HAP-1 (cell line): ENCODE results near the gene MYLK.
A peak's percentile ranks its signal among the peaks of the same experiment; 100 is the strongest.

Experiments
- DNase-seq, 2 experiments: peaks; one replicate each; pipeline ENCODE4 v3.0.0-alpha.2; 2016 to 2020; ENCODE audit warnings: low spot score in 2 of 2
- H3K27me3 ChIP-seq: fragments of 250-450 bp; sonication (Bioruptor Pico); 2 replicates; pipeline ENCODE4 v1.5.1; 2020; ENCODE audit warnings: low read depth, mild to moderate bottlenecking, moderate library complexity
- H3K36me3 ChIP-seq: fragments of 250-450 bp; sonication (Bioruptor Pico); replicated peaks from 2 replicates; pipeline ENCODE4 v1.5.1; 2020; ENCODE audit warnings: mild to moderate bottlenecking
- H3K4me1 ChIP-seq: fragments of 250-450 bp; sonication (Bioruptor Pico); 2 replicates; pipeline ENCODE4 v1.5.1; 2020; ENCODE audit warnings: mild to moderate bottlenecking
- H3K4me3 ChIP-seq: fragments of 250-450 bp; sonication (Bioruptor Pico); 2 replicates; pipeline ENCODE4 v1.5.1; 2020; ENCODE audit warnings: mild to moderate bottlenecking, moderate library complexity
- H3K9me3 ChIP-seq: fragments of 250-450 bp; sonication (Bioruptor Pico); 2 replicates; pipeline ENCODE4 v1.5.1; 2020; ENCODE audit warnings: mild to moderate bottlenecking, moderate library complexity
- in situ Hi-C: fragments of 300-500 bp; cut with MboI; formaldehyde crosslinking; loops from 3 replicates; pipeline ENCODE4 v1.14.3; 2020; ENCODE audit warnings: low sequenced_read_pairs, inconsistent platforms, mixed read lengths

MYLK gene

GRCh38 chr3:123700791-123701722 lies 183.1 kb downstream of the MYLK start:
- in situ Hi-C loops = no loop called here
- H3K4me3 ChIP-seq = no peak overlapping the region
- no peak for DNase-seq
- H3K27me3 ChIP-seq = no peaks in the 10 kb centered on the region
- H3K36me3 ChIP-seq = no peaks in the 10 kb centered on the region
- peaks cover under 1% of the 10 kb centered on the region for H3K4me1 ChIP-seq
- no peaks in the 10 kb centered on the region for H3K9me3 ChIP-seq

GRCh38 chr3:123698813-123699212 lies 185.3 kb downstream of the MYLK start:
- in situ Hi-C loops = no loop called here
- H3K9me3 ChIP-seq = no peaks in the 10 kb centered on the region
- H3K27me3 ChIP-seq = no peaks in the 10 kb centered on the region
- H3K4me3 ChIP-seq = no peak overlapping the region
- H3K4me1 ChIP-seq = peaks cover 10% of the 10 kb centered on the region
- H3K36me3 ChIP-seq = no peaks in the 10 kb centered on the region
- no peak for DNase-seq

- H3K4me3 ChIP-seq = no peak overlapping the region
- peaks cover 10% of the 10 kb centered on the region for H3K4me1 ChIP-seq
- in situ Hi-C loops = no loop called here
- DNase-seq = no peak
- H3K36me3 ChIP-seq = no peaks in the 10 kb centered on the region
- H3K9me3 ChIP-seq = no peaks in the 10 kb centered on the region
- no peaks in the 10 kb centered on the region for H3K27me3 ChIP-seq
These were observed 187.3 kb downstream of the MYLK start for GRCh38 chr3:123696808-123697207.

GRCh38 chr3:123695731-123696640 lies 188.1 kb downstream of the MYLK start:
- no peak overlapping the region for H3K4me3 ChIP-seq
- no peaks in the 10 kb centered on the region for H3K36me3 ChIP-seq
- H3K27me3 ChIP-seq = no peaks in the 10 kb centered on the region
- H3K9me3 ChIP-seq = no peaks in the 10 kb centered on the region
- peak; percentile 43 to 50 for DNase-seq
- in situ Hi-C loops = no loop called here
- H3K4me1 ChIP-seq = peaks cover 10% of the 10 kb centered on the region

- peak; percentile 4 to 33 for DNase-seq
- Histone ChIP-seq H3K4me3 (no peak overlapping the region), H3K27me3 (no peaks in the 10 kb centered on the region), H3K4me1 (peaks cover 10% of the 10 kb centered on the region), H3K36me3 (no peaks in the 10 kb centered on the region), H3K9me3 (no peaks in the 10 kb centered on the region)
- in situ Hi-C loops = no loop called here
These were observed 189.0 kb downstream of the MYLK start for GRCh38 chr3:123695152-123695551.

- H3K4me1 ChIP-seq = peaks cover 10% of the 10 kb centered on the region
- DNase-seq = no peak
- H3K36me3 ChIP-seq = no peaks in the 10 kb centered on the region
- in situ Hi-C loops = no loop called here
- H3K27me3 ChIP-seq = no peaks in the 10 kb centered on the region
- no peak overlapping the region for H3K4me3 ChIP-seq
- no peaks in the 10 kb centered on the region for H3K9me3 ChIP-seq
These were observed 189.6 kb downstream of the MYLK start for GRCh38 chr3:123694366-123695087.

- Histone ChIP-seq H3K4me1 (peaks cover 10% of the 10 kb centered on the region), H3K36me3 (no peaks in the 10 kb centered on the region), H3K9me3 (no peaks in the 10 kb centered on the region), H3K4me3 (no peak overlapping the region), H3K27me3 (no peaks in the 10 kb centered on the region)
- in situ Hi-C loops = no loop called here
- no peak for DNase-seq
These were observed 190.4 kb downstream of the MYLK start for GRCh38 chr3:123693584-123694190.

- no peak for DNase-seq
- H3K4me3 ChIP-seq = no peak overlapping the region
- no peaks in the 10 kb centered on the region for H3K36me3 ChIP-seq
- peaks cover 10% of the 10 kb centered on the region for H3K4me1 ChIP-seq
- in situ Hi-C loops = no loop called here
- H3K9me3 ChIP-seq = no peaks in the 10 kb centered on the region
- no peaks in the 10 kb centered on the region for H3K27me3 ChIP-seq
These were observed 191.5 kb downstream of the MYLK start for GRCh38 chr3:123692671-123693070.

- H3K4me3 ChIP-seq = no peak overlapping the region
- no peaks in the 10 kb centered on the region for H3K27me3 ChIP-seq
- peaks cover 10% of the 10 kb centered on the region for H3K4me1 ChIP-seq
- in situ Hi-C loops = no loop called here
- H3K9me3 ChIP-seq = no peaks in the 10 kb centered on the region
- no peak for DNase-seq
- no peaks in the 10 kb centered on the region for H3K36me3 ChIP-seq
These were observed 192.1 kb downstream of the MYLK start for GRCh38 chr3:123692041-123692440.

- Histone ChIP-seq H3K4me3 (no peak overlapping the region), H3K4me1 (no peaks in the 10 kb centered on the region), H3K27me3 (no peaks in the 10 kb centered on the region), H3K9me3 (no peaks in the 10 kb centered on the region), H3K36me3 (no peaks in the 10 kb centered on the region)
- DNase-seq = no peak
- in situ Hi-C loops = no loop called here
These were observed 194.3 kb downstream of the MYLK start for GRCh38 chr3:123689831-123690230.

GRCh38 chr3:123688241-123688747 lies 195.8 kb downstream of the MYLK start:
- H3K4me1 ChIP-seq = no peaks in the 10 kb centered on the region
- no peak for DNase-seq
- H3K36me3 ChIP-seq = no peaks in the 10 kb centered on the region
- no peak overlapping the region for H3K4me3 ChIP-seq
- H3K27me3 ChIP-seq = no peaks in the 10 kb centered on the region
- no peaks in the 10 kb centered on the region for H3K9me3 ChIP-seq
- in situ Hi-C loops = no loop called here

- in situ Hi-C loops = no loop called here
- Histone ChIP-seq H3K4me1 (no peaks in the 10 kb centered on the region), H3K36me3 (no peaks in the 10 kb centered on the region), H3K4me3 (no peak overlapping the region), H3K9me3 (no peaks in the 10 kb centered on the region), H3K27me3 (no peaks in the 10 kb centered on the region)
- no peak for DNase-seq
These were observed 196.8 kb downstream of the MYLK start for GRCh38 chr3:123687286-123687685.

GRCh38 chr3:123686251-123686650 lies 197.9 kb downstream of the MYLK start:
- no peak for DNase-seq
- in situ Hi-C loops = no loop called here
- Histone ChIP-seq H3K4me3 (no peak overlapping the region), H3K4me1 (no peaks in the 10 kb centered on the region), H3K27me3 (no peaks in the 10 kb centered on the region), H3K36me3 (no peaks in the 10 kb centered on the region), H3K9me3 (no peaks in the 10 kb centered on the region)
